IgD-negative memory B cell (primary cell): Measurements from ENCODE around the gene ZNF10. TPM values are rescaled to one million over a fixed set of nuclear protein-coding genes. Genes with fewer than 3 reads are reported as not detected.

Experiments used
- polyA plus RNA-seq: library from polyadenylated mRNA; unstranded; fragments of 300-500 nt; fragmentation: Illumina TruSeq; gene quantifications from one replicate; pipeline ENCODE4 v1.2.3, GENCODE V29; 2021

Gene ZNF10
- polyA plus RNA-seq, 1 donor from 2014 or later, result 11.0 TPM

Other genes starting within 250 kb of the ZNF10 start
- gene CHFR, start 243.0 kb upstream of the ZNF10 start, polyA plus RNA-seq, result 24.3 TPM
- 3.6 TPM for gene ZNF605, start 174.3 kb upstream of the ZNF10 start, polyA plus RNA-seq
- gene ZNF26, start 144.3 kb upstream of the ZNF10 start, polyA plus RNA-seq, result 14.4 TPM
- gene ZNF84, start 93.1 kb upstream of the ZNF10 start, polyA plus RNA-seq, result 25.1 TPM
- 20.5 TPM for gene ZNF140, start 49.7 kb upstream of the ZNF10 start, polyA plus RNA-seq
- gene ZNF891, start 353 bp upstream of the ZNF10 start, polyA plus RNA-seq, result 0.63 TPM
- 20.4 TPM for gene ZNF268, start 50.9 kb downstream of the ZNF10 start, polyA plus RNA-seq
- gene ANHX, start 105.2 kb downstream of the ZNF10 start, polyA plus RNA-seq, result not detected